Activated naive CD4-positive, alpha-beta T cell treated with anti-CD3 and anti-CD28 coated beads for 36 hours (primary cell): ENCODE results near the gene LAMA4. TPM values are rescaled to one million over a fixed set of nuclear protein-coding genes. Genes with fewer than 3 reads are reported as not detected.

ENCODE experiments used
- CTCF ChIA-PET: fragments of 350-600 bp; sonication (Branson Sonifier 250); formaldehyde crosslinking; loops from one replicate; lab custom pipeline; 2021; ENCODE audit warnings: antibody characterized with exemption; lab: Charles Lee
- DNase-seq: peaks from one replicate; pipeline ENCODE4 v3.0.0-alpha.2; 2020
- H3K27ac Mint-ChIP-seq: one replicate; pipeline ENCODE4 v1.8.0; 2021; ENCODE audit warnings: mild to moderate bottlenecking, mixed read lengths
- H3K27me3 Mint-ChIP-seq: one replicate; pipeline ENCODE4 v1.8.0; 2021; ENCODE audit warnings: low read depth, mixed read lengths
- H3K36me3 Mint-ChIP-seq: one replicate; pipeline ENCODE4 v1.8.0; 2021; ENCODE audit warnings: low read depth, mixed read lengths
- H3K4me1 Mint-ChIP-seq: one replicate; pipeline ENCODE4 v1.8.0; 2021; ENCODE audit warnings: low read depth, mixed read lengths
- H3K4me3 Mint-ChIP-seq: one replicate; pipeline ENCODE4 v1.8.0; 2021; ENCODE audit warnings: mild to moderate bottlenecking, moderate library complexity, mixed read lengths
- H3K9me3 Mint-ChIP-seq: one replicate; pipeline ENCODE4 v1.8.0; 2021; ENCODE audit warnings: mixed read lengths
- intact Hi-C: fragments of 100-400 bp; cut with micrococcal nuclease; formaldehyde crosslinking; loops from one replicate; pipeline ENCODE4 v1.15.1; 2023
- total RNA-seq, 2 experiments: library from RNA; stranded (reverse); gene quantifications; one replicate each; pipeline ENCODE4 v1.2.3, GENCODE V29; 2021

LAMA4 gene
- total RNA-seq, 2 experiments from 2014 or later = not detected

- no peaks in the 10 kb centered on the region for H3K9me3 Mint-ChIP-seq
Observed at GRCh38 chr6:112249489-112249888, 4.9 kb downstream of the LAMA4 start.

DNA sequence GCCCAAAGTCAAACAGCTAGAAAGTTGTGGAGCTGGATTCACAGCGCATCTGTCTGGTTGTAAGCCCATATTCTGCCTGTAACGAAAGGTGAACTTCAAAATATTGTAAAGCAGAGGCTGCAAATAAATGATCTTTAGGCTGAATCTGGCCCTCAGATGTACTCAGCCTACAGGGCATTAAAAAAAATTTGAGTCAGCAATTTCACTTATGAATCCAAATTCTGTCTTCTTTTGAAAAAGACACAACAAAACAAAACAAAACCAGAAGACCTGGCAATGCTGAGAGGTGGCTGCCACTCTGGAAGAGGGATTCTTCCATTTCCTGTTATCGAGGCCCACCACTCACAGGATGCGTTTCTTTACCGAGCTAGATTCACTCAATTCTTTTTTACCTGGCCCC is 7.1 kb downstream of the LAMA4 start:
- CTCF ChIA-PET = no interaction called here
- H3K4me3 Mint-ChIP-seq = no peak overlapping the region
- H3K9me3 Mint-ChIP-seq = no peaks in the 10 kb centered on the region
- H3K36me3 Mint-ChIP-seq = no peaks in the 10 kb centered on the region
- intact Hi-C loops = no loop called here
- H3K27ac Mint-ChIP-seq = no peak overlapping the region
- no peak for DNase-seq
- H3K4me1 Mint-ChIP-seq = peaks cover 4% of the 10 kb centered on the region
- H3K27me3 Mint-ChIP-seq = peaks cover 11% of the 10 kb centered on the region

More at GRCh38 chr6:112249489-112249888, 4.9 kb downstream of the LAMA4 start:
- Mint-ChIP-seq H3K27me3 (peaks cover 27% of the 10 kb centered on the region), H3K36me3 (no peaks in the 10 kb centered on the region), H3K4me1 (peaks cover 13% of the 10 kb centered on the region), H3K4me3 (no peak overlapping the region), H3K27ac (no peak overlapping the region)
- intact Hi-C loops = no loop called here
- CTCF ChIA-PET = no interaction called here
- no peak for DNase-seq

DNA sequence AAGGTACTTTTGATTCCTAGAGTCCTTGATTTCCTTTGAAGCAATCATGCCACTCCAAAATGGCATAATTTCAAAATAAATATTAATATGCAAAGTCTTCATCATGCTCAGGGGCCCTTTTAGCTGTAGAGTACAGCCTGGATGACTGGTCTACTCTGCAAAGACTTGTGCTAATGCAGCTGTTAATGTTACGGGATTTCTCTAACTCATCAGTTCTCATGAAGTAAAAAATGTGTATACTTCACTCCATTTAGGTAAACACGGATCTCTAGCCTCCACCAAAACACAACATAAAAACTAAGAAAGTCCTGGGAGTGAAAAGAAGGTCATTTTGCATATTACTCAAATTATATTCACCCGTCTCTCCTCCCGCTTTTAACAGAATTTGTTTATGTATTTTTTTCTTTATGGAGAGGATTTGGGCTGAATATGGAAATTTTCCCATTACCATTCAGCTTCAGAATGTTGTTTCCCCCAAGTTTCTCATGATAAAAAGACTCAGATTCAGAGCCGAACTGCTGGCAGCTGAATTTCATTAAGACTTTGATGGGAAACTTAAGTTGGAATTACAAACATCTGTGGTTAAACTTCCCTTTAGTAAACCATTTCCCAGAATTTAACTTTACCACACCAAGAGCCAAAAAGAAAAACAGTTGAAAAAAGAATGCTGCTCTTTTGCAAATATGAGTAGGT is 8.7 kb downstream of the LAMA4 start:
- CTCF ChIA-PET = interaction anchor here (1.1 kb wide), 1 partner anchor 11 kb away, joined by 3 read pairs; no protein-coding TSS in a partner anchor
- Mint-ChIP-seq H3K27ac (no peak overlapping the region), H3K9me3 (no peaks in the 10 kb centered on the region), H3K4me3 (no peak overlapping the region), H3K36me3 (no peaks in the 10 kb centered on the region), H3K27me3 (peaks cover 6% of the 10 kb centered on the region), H3K4me1 (peaks cover 10% of the 10 kb centered on the region)
- DNase-seq = no peak
- intact Hi-C loops = no loop called here

DNA sequence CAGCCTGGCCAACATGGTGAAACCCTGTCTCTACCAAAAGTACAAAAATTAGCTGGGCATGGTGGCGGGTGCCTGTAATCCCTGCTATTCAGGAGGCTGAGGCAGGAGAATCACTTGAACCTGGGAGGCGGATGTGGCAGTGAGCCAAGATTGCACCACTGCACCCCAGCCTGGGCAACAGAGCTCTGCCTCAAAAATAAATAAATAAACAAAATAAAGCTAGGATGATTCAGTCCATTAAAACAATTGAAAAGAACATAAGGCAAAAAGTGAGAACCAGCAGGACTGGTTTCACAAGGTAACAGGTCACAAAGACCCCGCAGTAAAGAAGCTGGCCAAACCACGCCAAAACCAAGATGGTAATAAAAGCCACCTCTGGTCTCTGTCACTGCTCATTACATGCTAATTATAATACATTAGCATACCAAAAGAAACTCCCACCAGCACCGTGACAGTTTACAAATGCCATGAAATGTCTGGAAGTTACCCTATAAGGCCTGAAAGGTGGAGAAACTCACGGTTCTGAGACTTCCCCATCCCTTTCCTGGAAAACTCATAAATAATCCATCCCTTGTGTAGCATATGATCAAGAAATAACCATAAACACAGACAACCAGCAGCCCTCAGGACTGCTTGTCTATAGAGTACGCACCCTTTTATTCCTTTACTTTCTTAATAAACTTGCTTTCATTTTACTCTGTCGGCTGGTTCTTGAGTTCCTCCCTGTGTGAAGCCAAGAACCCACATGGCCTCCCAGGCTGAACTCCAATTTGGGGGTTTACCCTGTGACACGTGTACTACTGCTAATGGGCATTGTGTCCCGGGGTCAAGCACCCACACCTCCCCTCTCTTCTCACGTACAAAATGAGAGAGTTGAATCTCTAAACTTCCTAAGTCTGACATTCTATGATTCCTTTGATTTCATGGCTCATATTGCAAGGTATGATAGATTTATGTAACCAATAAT is 10.2 kb downstream of the LAMA4 start:
- intact Hi-C loops = no loop called here
- no peak overlapping the region for H3K4me3 Mint-ChIP-seq
- CTCF ChIA-PET = interaction anchor here (1.1 kb wide), 1 partner anchor 13 kb away, joined by 3 read pairs; no protein-coding TSS in a partner anchor
- H3K9me3 Mint-ChIP-seq = no peaks in the 10 kb centered on the region
- no peaks in the 10 kb centered on the region for H3K36me3 Mint-ChIP-seq
- H3K27me3 Mint-ChIP-seq = peaks cover 5% of the 10 kb centered on the region
- DNase-seq = no peak
- H3K4me1 Mint-ChIP-seq = peaks cover 10% of the 10 kb centered on the region
- no peak overlapping the region for H3K27ac Mint-ChIP-seq

DNA sequence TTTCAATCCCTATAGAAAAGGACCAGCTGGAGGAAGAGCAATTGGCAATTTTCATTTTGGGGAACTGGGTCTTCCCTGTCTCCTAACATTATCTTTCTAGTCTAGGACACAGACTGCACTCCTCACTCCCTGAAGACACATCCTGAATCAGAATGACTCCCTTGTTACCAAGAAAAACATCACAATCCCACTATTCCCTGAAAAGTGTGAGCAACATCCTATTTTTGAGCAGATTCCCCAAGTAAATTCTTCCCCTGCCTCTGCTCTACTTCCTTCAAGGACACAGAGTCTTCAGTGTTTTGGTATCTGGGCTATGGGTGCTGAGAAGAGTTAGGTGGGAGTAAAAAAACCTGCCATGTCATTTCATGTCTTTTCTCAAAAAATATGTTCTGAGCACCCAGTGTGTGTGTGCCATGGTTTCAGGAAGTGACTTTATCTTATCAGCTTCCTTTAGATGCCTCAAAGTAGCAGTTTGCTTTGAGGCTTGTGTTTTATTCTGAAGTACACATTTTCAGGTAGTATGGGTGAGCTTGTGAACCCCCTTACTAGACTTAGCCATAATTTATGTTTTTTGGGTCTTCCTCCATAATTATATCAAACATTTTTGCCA is 12.4 kb downstream of the LAMA4 start:
- Mint-ChIP-seq H3K4me3 (no peak overlapping the region), H3K27ac (no peak overlapping the region), H3K9me3 (no peaks in the 10 kb centered on the region), H3K36me3 (no peaks in the 10 kb centered on the region), H3K4me1 (peaks cover 10% of the 10 kb centered on the region), H3K27me3 (peaks cover under 1% of the 10 kb centered on the region)
- intact Hi-C loops = no loop called here
- CTCF ChIA-PET = interaction anchor here (1.0 kb wide), 1 partner anchor 26 kb away, joined by 3 read pairs; no protein-coding TSS in a partner anchor
- no peak for DNase-seq

GRCh38 chr6:112237595-112237994 is 16.8 kb downstream of the LAMA4 start:
- intact Hi-C loops = no loop called here
- no peaks in the 10 kb centered on the region for H3K9me3 Mint-ChIP-seq
- peaks cover 7% of the 10 kb centered on the region for H3K27me3 Mint-ChIP-seq
- no peak overlapping the region for H3K4me3 Mint-ChIP-seq
- DNase-seq = no peak
- CTCF ChIA-PET = interaction anchor here (1.0 to 2.5 kb wide), 3 partner anchors 58 to 74 kb away, joined by 3 to 14 read pairs (median 3); no protein-coding TSS in a partner anchor
- no peak overlapping the region for H3K27ac Mint-ChIP-seq
- H3K36me3 Mint-ChIP-seq = no peaks in the 10 kb centered on the region
- peaks cover 19% of the 10 kb centered on the region for H3K4me1 Mint-ChIP-seq

GRCh38 chr6:112237066-112237465 is 17.3 kb downstream of the LAMA4 start:
- peaks cover 7% of the 10 kb centered on the region for H3K27me3 Mint-ChIP-seq
- H3K4me3 Mint-ChIP-seq = no peak overlapping the region
- no peaks in the 10 kb centered on the region for H3K36me3 Mint-ChIP-seq
- H3K4me1 Mint-ChIP-seq = peaks cover 14% of the 10 kb centered on the region
- no peak for DNase-seq
- intact Hi-C loops = no loop called here
- no peak overlapping the region for H3K27ac Mint-ChIP-seq
- H3K9me3 Mint-ChIP-seq = no peaks in the 10 kb centered on the region
- CTCF ChIA-PET = interaction anchor here (1.0 to 2.5 kb wide), 4 partner anchors 15 to 74 kb away, joined by 3 to 14 read pairs (median 4); no protein-coding TSS in a partner anchor

DNA sequence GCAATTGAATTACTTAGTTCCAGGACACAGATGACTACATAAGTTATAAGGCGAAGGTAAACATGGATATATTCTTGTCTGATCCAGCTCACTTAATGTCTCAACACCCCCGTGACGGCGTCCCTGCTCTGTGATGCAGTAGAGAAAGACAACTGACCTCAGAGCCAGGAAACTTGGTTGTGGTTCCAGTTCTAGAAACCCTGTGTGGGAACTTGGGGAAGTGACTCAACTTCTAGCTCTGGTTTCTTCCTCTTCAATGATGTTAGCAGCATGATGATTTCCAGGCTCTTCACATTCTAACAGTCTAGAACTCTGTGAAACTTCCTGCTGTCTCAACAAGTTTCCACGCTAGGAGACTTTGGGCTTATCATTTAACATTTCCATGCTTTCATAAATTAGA is 18.4 kb downstream of the LAMA4 start:
- intact Hi-C loops = loop anchor here (1.0 kb wide), 1 partner anchor 50 kb away; no protein-coding TSS in a partner anchor
- CTCF ChIA-PET = interaction anchor here (1.3 to 2.5 kb wide), 2 partner anchors 14 to 56 kb away, joined by 5 to 14 read pairs; no protein-coding TSS in a partner anchor
- peaks cover 9% of the 10 kb centered on the region for H3K4me1 Mint-ChIP-seq
- H3K4me3 Mint-ChIP-seq = no peak overlapping the region
- no peak overlapping the region for H3K27ac Mint-ChIP-seq
- H3K9me3 Mint-ChIP-seq = no peaks in the 10 kb centered on the region
- peak; percentile 83 for DNase-seq
- H3K27me3 Mint-ChIP-seq = peaks cover 7% of the 10 kb centered on the region
- H3K36me3 Mint-ChIP-seq = no peaks in the 10 kb centered on the region

- H3K27me3 Mint-ChIP-seq = peaks cover 7% of the 10 kb centered on the region
Observed at GRCh38 chr6:112234601-112235000, 19.8 kb downstream of the LAMA4 start.

GRCh38 chr6:112233847-112234246 is 20.5 kb downstream of the LAMA4 start:
- Mint-ChIP-seq H3K27me3 (peaks cover 7% of the 10 kb centered on the region), H3K4me1 (peaks cover 9% of the 10 kb centered on the region), H3K36me3 (no peaks in the 10 kb centered on the region), H3K9me3 (no peaks in the 10 kb centered on the region), H3K27ac (no peak overlapping the region), H3K4me3 (no peak overlapping the region)
- intact Hi-C loops = no loop called here
- CTCF ChIA-PET = no interaction called here
- DNase-seq = no peak

More at GRCh38 chr6:112234601-112235000, 19.8 kb downstream of the LAMA4 start:
- Mint-ChIP-seq H3K36me3 (no peaks in the 10 kb centered on the region), H3K27ac (no peak overlapping the region), H3K4me3 (no peak overlapping the region), H3K9me3 (no peaks in the 10 kb centered on the region), H3K4me1 (peaks cover 9% of the 10 kb centered on the region)
- CTCF ChIA-PET = interaction anchor here (0.7 kb wide), 1 partner anchor 72 kb away, joined by 3 read pairs; no protein-coding TSS in a partner anchor
- no peak for DNase-seq
- intact Hi-C loops = no loop called here

DNA sequence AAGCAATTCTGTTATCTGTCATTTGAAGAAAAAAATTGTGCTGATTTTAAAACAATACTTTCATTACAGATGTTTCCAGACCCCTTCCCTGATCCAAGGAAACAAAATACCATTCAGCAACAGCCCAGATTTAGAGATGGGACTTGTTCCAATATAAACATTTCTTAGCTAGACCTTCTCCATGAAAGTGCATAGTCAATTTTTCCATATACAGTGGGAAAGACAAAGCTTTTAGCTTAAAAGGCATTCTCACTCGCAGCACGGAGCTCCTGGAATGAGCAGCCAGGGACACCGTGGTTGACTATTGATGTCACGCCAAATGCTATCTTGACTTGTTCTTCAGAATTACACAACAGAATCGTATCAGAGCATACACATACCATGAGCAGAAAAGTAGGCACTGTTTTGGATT is 21.5 kb downstream of the LAMA4 start:
- Mint-ChIP-seq H3K27ac (no peak overlapping the region), H3K36me3 (no peaks in the 10 kb centered on the region), H3K9me3 (no peaks in the 10 kb centered on the region), H3K4me3 (no peak overlapping the region), H3K4me1 (peaks cover 9% of the 10 kb centered on the region), H3K27me3 (peaks cover 7% of the 10 kb centered on the region)
- CTCF ChIA-PET = interaction anchor here (0.6 kb wide), 1 partner anchor 19 kb away, joined by 4 read pairs; no protein-coding TSS in a partner anchor
- no peak for DNase-seq
- intact Hi-C loops = no loop called here
